HG02852 (cell line): ENCODE measurements around the gene ACTL10.

Source experiments
- ATAC-seq: cut with Tn5 transposase; IDR thresholded peaks from one replicate; pipeline ENCODE4 v1.9.1; 2021; ENCODE audit warnings: mild to moderate bottlenecking, moderate library complexity; ENCODE audit not compliant: unreplicated experiment

The ACTL10 gene

GRCh38 chr20:33648396-33649004 is 18.2 kb upstream of the ACTL10 start:
- ATAC-seq: no peak

GRCh38 chr20:33649201-33649681 is 17.5 kb upstream of the ACTL10 start:
- ATAC-seq: no peak

- ATAC-seq: no peak
Measured at GRCh38 chr20:33650111-33650752, 16.5 kb upstream of the ACTL10 start.

GRCh38 chr20:33650753-33651561 is 15.8 kb upstream of the ACTL10 start:
- no peak for ATAC-seq

GRCh38 chr20:33651562-33652048 is 15.1 kb upstream of the ACTL10 start:
- no peak for ATAC-seq

- ATAC-seq: no peak
Measured at GRCh38 chr20:33653218-33653899, 13.4 kb upstream of the ACTL10 start.

GRCh38 chr20:33653900-33654596 is 12.7 kb upstream of the ACTL10 start:
- ATAC-seq: no peak

GRCh38 chr20:33654680-33655161 is 12.0 kb upstream of the ACTL10 start:
- ATAC-seq: no peak

GRCh38 chr20:33655164-33655563 is 11.6 kb upstream of the ACTL10 start:
- no peak for ATAC-seq

GRCh38 chr20:33656010-33656782 is 10.5 kb upstream of the ACTL10 start:
- ATAC-seq: no peak

GRCh38 chr20:33656783-33657703 is 9.7 kb upstream of the ACTL10 start:
- no peak for ATAC-seq

GRCh38 chr20:33657704-33658095 is 9.0 kb upstream of the ACTL10 start:
- no peak for ATAC-seq

- no peak for ATAC-seq
Measured at GRCh38 chr20:33658510-33658909, 8.2 kb upstream of the ACTL10 start.

GRCh38 chr20:33658929-33659328 is 7.8 kb upstream of the ACTL10 start:
- ATAC-seq: no peak

- no peak for ATAC-seq
Measured at GRCh38 chr20:33659341-33660034, 7.3 kb upstream of the ACTL10 start.

- ATAC-seq: no peak
Measured at GRCh38 chr20:33660035-33660684, 6.6 kb upstream of the ACTL10 start.

GRCh38 chr20:33660685-33661058 is 6.1 kb upstream of the ACTL10 start:
- no peak for ATAC-seq

GRCh38 chr20:33662172-33662571 is 4.6 kb upstream of the ACTL10 start, which contains the start of gene C20orf144:
C20orf144 (plus strand) TSS chr20:33662327; CDS start chr20:33662346, 19 bp downstream.
- no peak for ATAC-seq
